PC-9 (cell line): Measurements from ENCODE around the gene GANC.

ENCODE experiments used
- EZH2 ChIP-seq: fragments of 200-600 bp; sonication (generic); IDR thresholded peaks from 2 replicates; pipeline ENCODE4 v1.8.0; 2017; ENCODE audit warnings: antibody characterized with exemption, low read depth
- TF ChIP-seq, protein P1 (sequence below): fragments of 200-600 bp; sonication (generic); conservative IDR thresholded peaks from 2 replicates; pipeline ENCODE4 v1.6.1; 2017; ENCODE audit warnings: mixed run types, antibody characterized with exemption, mild to moderate bottlenecking, moderate library complexity

DNA sequence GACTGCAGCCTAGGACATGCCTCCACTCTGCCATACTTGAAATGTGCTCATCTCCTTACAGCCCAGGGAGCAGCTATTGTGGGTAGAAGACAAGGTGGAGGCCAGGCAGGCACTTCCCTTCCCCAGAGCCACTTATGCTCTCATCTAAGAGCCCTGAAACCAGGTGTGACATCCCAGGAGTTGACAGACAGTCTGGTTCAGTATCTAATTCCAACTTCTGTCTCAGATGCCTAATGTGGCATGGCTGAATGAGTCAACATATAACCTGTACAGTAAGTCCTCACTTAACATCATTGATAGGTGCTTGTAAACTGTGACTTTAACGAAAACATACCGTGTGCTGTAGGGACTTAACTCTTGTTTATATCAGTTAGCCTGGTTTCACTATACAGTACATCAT, 85.1 kb downstream of the GANC start:
- TF ChIP-seq, protein P1, sequence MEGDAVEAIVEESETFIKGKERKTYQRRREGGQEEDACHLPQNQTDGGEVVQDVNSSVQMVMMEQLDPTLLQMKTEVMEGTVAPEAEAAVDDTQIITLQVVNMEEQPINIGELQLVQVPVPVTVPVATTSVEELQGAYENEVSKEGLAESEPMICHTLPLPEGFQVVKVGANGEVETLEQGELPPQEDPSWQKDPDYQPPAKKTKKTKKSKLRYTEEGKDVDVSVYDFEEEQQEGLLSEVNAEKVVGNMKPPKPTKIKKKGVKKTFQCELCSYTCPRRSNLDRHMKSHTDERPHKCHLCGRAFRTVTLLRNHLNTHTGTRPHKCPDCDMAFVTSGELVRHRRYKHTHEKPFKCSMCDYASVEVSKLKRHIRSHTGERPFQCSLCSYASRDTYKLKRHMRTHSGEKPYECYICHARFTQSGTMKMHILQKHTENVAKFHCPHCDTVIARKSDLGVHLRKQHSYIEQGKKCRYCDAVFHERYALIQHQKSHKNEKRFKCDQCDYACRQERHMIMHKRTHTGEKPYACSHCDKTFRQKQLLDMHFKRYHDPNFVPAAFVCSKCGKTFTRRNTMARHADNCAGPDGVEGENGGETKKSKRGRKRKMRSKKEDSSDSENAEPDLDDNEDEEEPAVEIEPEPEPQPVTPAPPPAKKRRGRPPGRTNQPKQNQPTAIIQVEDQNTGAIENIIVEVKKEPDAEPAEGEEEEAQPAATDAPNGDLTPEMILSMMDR: no peak
- no peak for TF ChIP-seq EZH2
